Kidney (tissue), 14 donors: ENCODE measurements around the gene C6orf141. TPM values are rescaled to one million over a fixed set of nuclear protein-coding genes. Genes with fewer than 3 reads are reported as not detected.

ENCODE experiments used
- DNase-seq, 5 donors: peaks; one replicate each; pipeline ENCODE4 v3.0.0-alpha.2; 2013 to 2020
- FAIRE-seq: peaks from 2 replicates; lab custom pipeline; 2012; peaks lifted over from hg19 to GRCh38; lab: Jason Lieb, UNC
- H3K27ac ChIP-seq, 2 donors: one replicate each; pipeline ENCODE4 v1.7.0; 2013; ENCODE audit warnings: low read depth in 2 of 2, low read length in 2 of 2, inconsistent platforms in 1 of 2
- H3K27me3 ChIP-seq: one replicate; pipeline ENCODE4 v1.7.1; 2013; ENCODE audit warnings: low read length, inconsistent platforms; ENCODE audit not compliant: control insufficient read depth, insufficient read depth
- H3K36me3 ChIP-seq, 3 donors: one replicate each; pipeline versions ENCODE4 v1.7.0 to v1.7.1; 2013; ENCODE audit warnings: low read length in 3 of 3, control low read depth in 1 of 3, inconsistent platforms in 1 of 3; ENCODE audit not compliant: insufficient read depth in 3 of 3, control insufficient read depth in 2 of 3
- H3K4me1 ChIP-seq, 3 donors: one replicate each; pipeline versions ENCODE4 v1.7.0 to v1.7.1; 2013; ENCODE audit warnings: low read length in 3 of 3, inconsistent platforms in 1 of 3, low read depth in 1 of 3; ENCODE audit not compliant: control insufficient read depth in 2 of 3, insufficient read depth in 2 of 3
- H3K4me3 ChIP-seq, 3 donors: one replicate each; pipeline versions ENCODE4 v1.7.0 to v1.8.1; 2013; ENCODE audit warnings: low read length in 3 of 3, control low read depth in 1 of 3, inconsistent platforms in 1 of 3
- H3K9ac ChIP-seq, 3 donors: one replicate each; pipeline versions ENCODE4 v1.7.0 to v1.7.1; 2013; ENCODE audit warnings: low read length in 3 of 3, control low read depth in 1 of 3, inconsistent platforms in 1 of 3
- H3K9me3 ChIP-seq, 3 donors: one replicate each; pipeline versions ENCODE4 v1.7.0 to v1.7.1; 2013; ENCODE audit warnings: low read length in 3 of 3, control low read depth in 1 of 3, inconsistent platforms in 1 of 3; ENCODE audit not compliant: control insufficient read depth in 2 of 3, insufficient read depth in 1 of 3
- CTCF ChIP-seq: IDR thresholded peaks from 3 replicates; pipeline ENCODE4 v1.5.1; 2012; ENCODE audit warnings: mild to moderate bottlenecking, moderate library complexity, borderline replicate concordance; ENCODE audit not compliant: insufficient read depth; ENCODE audit errors: extremely low read depth
- intact Hi-C: fragments of 100-400 bp; cut with DNase I; formaldehyde crosslinking; loops from one replicate; pipeline ENCODE4 v1.11.1; 2022
- polyA plus RNA-seq: library from polyadenylated mRNA; stranded (reverse); fragments of 350-450 nt; fragmentation: Illumina TruSeq; extraction: RNeasy Lipid Tissue Mini Kit (QIAGEN cat#74804); gene quantifications from one replicate; pipeline ENCODE4 v1.2.3, GENCODE V29; 2014; ENCODE audit warnings: low read depth, low replicate concordance; ENCODE audit not compliant: insufficient read depth
- total RNA-seq: library from RNA; stranded (reverse); fragmentation: NEBNext Ultra II Directional; extraction: Animal tissue kit (Norgen Biotek cat#: 25700); gene quantifications from one replicate; pipeline ENCODE4 v1.2.1, GENCODE V29; 2021
- donor health status: control.
- donor health status: control.
- donor health status: control.
- donor health status: control.
- donor health status: control.
- donor health status: DM: yes; HTN: yes; CAD: no.
- donor health status: Normal renal cell carcinoma (clear cell type).

The C6orf141 gene
- total and polyA plus RNA-seq, 2 donors from 2014 or later, result 2.2 TPM; not detected in 1

DNA sequence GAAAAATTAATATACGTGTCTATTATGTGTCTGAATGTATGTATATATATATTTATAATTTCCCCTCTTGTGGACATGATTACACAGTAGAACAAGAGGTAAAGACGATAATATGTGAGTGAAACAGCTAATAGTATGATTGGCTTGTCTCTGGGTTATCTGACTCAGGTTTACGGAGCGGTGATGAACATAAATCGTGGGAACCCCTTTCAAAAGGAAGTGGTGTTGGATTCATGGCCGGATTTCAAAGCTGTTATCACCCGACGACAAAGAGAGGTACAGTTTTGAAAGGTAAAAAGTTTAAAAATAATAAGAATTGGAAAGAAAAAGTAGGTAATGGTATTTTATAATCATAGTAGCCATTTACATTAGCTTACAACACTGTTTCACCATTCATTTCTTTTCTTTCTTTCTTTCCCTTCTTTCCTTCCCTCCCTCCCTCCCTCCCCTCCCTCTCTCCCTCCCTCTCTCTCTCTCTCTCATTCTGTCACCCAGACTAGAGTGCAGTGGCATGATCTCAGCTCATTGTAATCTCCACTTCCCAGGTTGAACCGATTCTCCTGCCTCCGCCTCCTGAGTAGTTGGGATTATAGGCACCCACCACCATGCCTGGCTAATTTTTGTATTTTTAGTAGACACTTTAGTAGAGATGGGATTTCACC lies 34.9 kb upstream of the C6orf141 start:
- no peak for FAIRE-seq
- H3K9me3 ChIP-seq, result no peaks in the 10 kb centered on the region
- DNase-seq, result no peak
- no peak overlapping the region for H3K27ac ChIP-seq
- intact Hi-C loops, result no loop called here
- no peaks in the 10 kb centered on the region for H3K36me3 ChIP-seq
- H3K9ac ChIP-seq, result no peak overlapping the region
- no peaks in the 10 kb centered on the region for H3K4me1 ChIP-seq
- no peak for TF ChIP-seq CTCF
- no peak overlapping the region for H3K4me3 ChIP-seq
- no peaks in the 10 kb centered on the region for H3K27me3 ChIP-seq

DNA sequence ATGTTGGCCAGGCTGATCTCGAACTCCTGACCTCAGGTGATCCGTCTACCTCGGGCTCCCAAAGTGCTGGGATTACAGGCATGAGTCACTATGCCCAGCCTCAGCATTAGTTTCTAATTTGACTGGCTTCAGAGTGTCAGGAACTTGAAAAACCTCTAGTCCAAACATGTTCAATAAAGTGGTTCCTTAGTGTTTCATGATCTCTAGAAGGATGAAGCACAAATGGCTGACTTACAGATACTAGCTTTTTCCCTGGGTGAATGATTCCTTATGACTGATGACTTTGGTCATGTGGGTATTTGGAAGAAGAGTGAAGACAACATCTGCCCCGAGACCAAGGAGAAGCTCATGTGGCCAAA lies 34.3 kb upstream of the C6orf141 start:
- Histone ChIP-seq H3K36me3 (no peaks in the 10 kb centered on the region), H3K4me1 (no peaks in the 10 kb centered on the region), H3K9ac (no peak overlapping the region), H3K27me3 (no peaks in the 10 kb centered on the region), H3K4me3 (no peak overlapping the region), H3K9me3 (no peaks in the 10 kb centered on the region), H3K27ac (no peak overlapping the region)
- FAIRE-seq, result no peak
- TF ChIP-seq CTCF, result no peak
- intact Hi-C loops, result no loop called here
- DNase-seq, result no peak

GRCh38 chr6:49517919-49518318 lies 32.5 kb upstream of the C6orf141 start:
- intact Hi-C loops, result no loop called here
- Histone ChIP-seq H3K9me3 (no peaks in the 10 kb centered on the region), H3K4me3 (no peak overlapping the region), H3K27me3 (no peaks in the 10 kb centered on the region), H3K27ac (no peak overlapping the region), H3K4me1 (no peaks in the 10 kb centered on the region), H3K9ac (no peak overlapping the region), H3K36me3 (no peaks in the 10 kb centered on the region)
- FAIRE-seq (no peak), DNase-seq (no peak)
- no peak for TF ChIP-seq CTCF

- no peak for DNase-seq
- Histone ChIP-seq H3K4me3 (no peak overlapping the region), H3K9me3 (no peaks in the 10 kb centered on the region), H3K4me1 (no peaks in the 10 kb centered on the region), H3K9ac (no peak overlapping the region), H3K27me3 (no peaks in the 10 kb centered on the region), H3K27ac (no peak overlapping the region), H3K36me3 (no peaks in the 10 kb centered on the region)
- no peak for FAIRE-seq
- TF ChIP-seq CTCF, result no peak
- intact Hi-C loops, result no loop called here
Observed at GRCh38 chr6:49519660-49520059, 30.8 kb upstream of the C6orf141 start.
